Heart right ventricle (tissue), 16 donors: ENCODE results near the gene DHX8. TPM values are rescaled to one million over a fixed set of nuclear protein-coding genes. Genes with fewer than 3 reads are reported as not detected.

Experiments
- ATAC-seq, 8 donors: fragments of 200-7000 bp; cut with Tn5 transposase; one replicate each; pipeline ENCODE4 v1.9.1; 2020; ENCODE audit warnings: mild to moderate bottlenecking in 8 of 8, moderate library complexity in 8 of 8, moderate number of reproducible peaks in 1 of 8
- DNase-seq, 2 donors: peaks; one replicate each; pipeline ENCODE4 v3.0.0-alpha.2; 2020
- H3K27ac ChIP-seq, 10 donors: fragments of 200-600 bp; sonication (generic) in 2 of 10; one replicate each; pipeline versions ENCODE4 v1.5.0 to v1.8.0; 2020 to 2022; ENCODE audit warnings: mild to moderate bottlenecking in 3 of 10
- H3K27me3 ChIP-seq, 7 donors: fragments of 200-600 bp; one replicate each; pipeline ENCODE4 v1.8.0; 2021 to 2022; ENCODE audit warnings: mild to moderate bottlenecking in 2 of 7
- H3K36me3 ChIP-seq, 9 donors: fragments of 200-600 bp; sonication (generic) in 1 of 9; one replicate each; pipeline versions ENCODE4 v1.5.0 to v1.8.0; 2020 to 2022; ENCODE audit warnings: mild to moderate bottlenecking in 2 of 9
- H3K4me1 ChIP-seq, 9 donors: fragments of 200-600 bp; sonication (generic) in 1 of 9; one replicate each; pipeline versions ENCODE4 v1.5.0 to v1.8.0; 2020 to 2022; ENCODE audit warnings: mild to moderate bottlenecking in 4 of 9
- H3K4me3 ChIP-seq, 10 donors: fragments of 200-600 bp; sonication (generic) in 2 of 10; one replicate each; pipeline versions ENCODE4 v1.5.0 to v1.8.0; 2020 to 2022; ENCODE audit warnings: mild to moderate bottlenecking in 7 of 10, moderate library complexity in 2 of 10
- H3K9me3 ChIP-seq, 11 donors: fragments of 200-600 bp in 10 of 11; sonication (generic) in 2 of 11; one replicate each; pipeline versions ENCODE4 v1.5.0 to v1.8.0; 2013 to 2022; ENCODE audit warnings: mild to moderate bottlenecking in 2 of 11, control low read depth in 1 of 11, moderate library complexity in 1 of 11
- CTCF ChIP-seq, 9 donors: fragments of 200-600 bp; sonication (generic) in 2 of 9; IDR thresholded peaks; one replicate each; pipeline versions ENCODE4 v1.5.0 to v1.8.0; 2021 to 2022; ENCODE audit warnings: antibody characterized with exemption in 9 of 9, mild to moderate bottlenecking in 5 of 9, moderate library complexity in 1 of 9
- WGBS, 2 donors: extraction: QIAGEN DNeasy Blood & Tissue Kit; methylation state at CpG; one replicate each; pipeline ENCODE4 v1.1.7; 2013; ENCODE audit warnings: inconsistent platforms in 1 of 2; 5-methylcytosine and 5-hydroxymethylcytosine counted together
- intact Hi-C, 10 donors: fragments of 100-400 bp; cut with DNase I; formaldehyde crosslinking; loops; one replicate each; pipeline versions ENCODE4 v1.11.1 to v1.14.2; 2022
- polyA plus RNA-seq, 2 donors: library from polyadenylated mRNA; stranded (reverse); fragments of 200-250 nt; gene quantifications; one replicate each; pipeline ENCODE4 v1.2.3, GENCODE V29; 2013
- total RNA-seq, 10 donors: library from RNA; stranded (reverse); fragmentation: NEBNext Ultra II Directional in 3 of 10; extraction: Animal tissue kit (Norgen Biotek cat#: 25700) in 3 of 10; gene quantifications; one replicate each; pipeline versions ENCODE4 v1.2.1 to v1.2.4, GENCODE V29; 2021 to 2023
- donor health status: Arrhythmogenic right ventricular cardiomyopathy.
- donor health status: ischemic (EF 13 %, LVEDD 7.1; RV severe dilation, severe dysfunction).
- donor health status: healthy with polysubstance abuse.
- donor health status: DM: no; HTN: yes; CAD: no.
- donor health status: DM: no; HTN: no; CAD: no.
- donor health status: ischemic (EF 25% LVEDD 6.9; RV normal size, moderate dysfunction).
- donor health status: ischemic (EF 25% LVEDD 5.7; RV mildly dilated, moderate dysfunction).
- donor health status: healthy.
- donor health status: DM: yes; HTN: yes; CAD: no.
- donor health status: Ischemic cardiomyopathy.
- donor health status: ischemic (EF 35%, LVEDD 5.7; RV mildly dilated, moderate dysfunction).
- donor health status: nonischemic (EF 11% LVEDD 7.7; RV severe dilation, severe dysfunction).
- donor health status: DM: yes; HTN: yes; CAD: no.
- donor health status: PGD.
- donor health status: ischemic (EF 29% LVEDD 5.4; RV normal size, mild dysfunction).
- donor health status: nonischemic (EF 23%, LVEDD 6.1; RV moderate dilation, normal function).

Gene DHX8
- total and polyA plus RNA-seq, 12 donors = 19.2 to 42.0 (median 28.4) TPM

- H3K27ac ChIP-seq = peak overlapping the region in 1 of 10 donors; percentile 31
- H3K9me3 ChIP-seq = no peaks in the 10 kb centered on the region
- TF ChIP-seq CTCF (IDR thresholded peaks at IDR 0.05) = no peak
- H3K4me1 ChIP-seq = peaks cover 0 to 15% (median 10%) of the 10 kb centered on the region in 9 donors
- H3K4me3 ChIP-seq = no peak overlapping the region
- no peaks in the 10 kb centered on the region for H3K36me3 ChIP-seq
- ATAC-seq = peak in 1 of 8 donors; percentile 56
- no peak for DNase-seq
- intact Hi-C loops = no loop called here
- no peaks in the 10 kb centered on the region for H3K27me3 ChIP-seq
- WGBS, 2 donors = 76 to 79% methylated on average over 6 of the region's 6 CpGs
Observed at GRCh38 chr17:43536236-43536992, 52.6 kb downstream of the DHX8 start.

- H3K9me3 ChIP-seq = no peaks in the 10 kb centered on the region
- peaks cover 0 to 25% (median 12%) of the 10 kb centered on the region in 9 donors for H3K4me1 ChIP-seq
- TF ChIP-seq CTCF (IDR thresholded peaks at IDR 0.05) = no peak
- 47 to 61% methylated on average over 11 of the region's 11 CpGs for WGBS, 2 donors
- peak in 4 of 8 donors; percentile 29 to 46 (median 39) for ATAC-seq
- no peak overlapping the region for H3K27ac ChIP-seq
- no peak for DNase-seq
- intact Hi-C loops = no loop called here
- peaks cover 0 to 34% (median 0%) of the 10 kb centered on the region in 7 donors for H3K27me3 ChIP-seq
- H3K4me3 ChIP-seq = no peak overlapping the region
- no peaks in the 10 kb centered on the region for H3K36me3 ChIP-seq
Observed at GRCh38 chr17:43540821-43541674, 57.3 kb downstream of the DHX8 start.

GRCh38 chr17:43542859-43543258 lies 59.1 kb downstream of the DHX8 start:
- peaks cover 0 to 33% (median 19%) of the 10 kb centered on the region in 9 donors for H3K4me1 ChIP-seq
- H3K4me3 ChIP-seq = no peak overlapping the region
- TF ChIP-seq CTCF (IDR thresholded peaks at IDR 0.05) = no peak
- no peaks in the 10 kb centered on the region for H3K36me3 ChIP-seq
- ATAC-seq (no peak), DNase-seq (no peak)
- 86 to 90% methylated on average over 8 of the region's 8 CpGs for WGBS, 2 donors
- no peaks in the 10 kb centered on the region for H3K9me3 ChIP-seq
- H3K27me3 ChIP-seq = peaks cover 0 to 50% (median 0%) of the 10 kb centered on the region in 7 donors
- H3K27ac ChIP-seq = no peak overlapping the region
- intact Hi-C loops = no loop called here

GRCh38 chr17:43543300-43543699 lies 59.5 kb downstream of the DHX8 start:
- TF ChIP-seq CTCF (IDR thresholded peaks at IDR 0.05) = no peak
- ATAC-seq = no peak
- WGBS, 2 donors = 58 to 66% methylated on average over 4 of the region's 4 CpGs
- H3K36me3 ChIP-seq = no peaks in the 10 kb centered on the region
- H3K9me3 ChIP-seq = no peaks in the 10 kb centered on the region
- intact Hi-C loops = no loop called here
- H3K4me1 ChIP-seq = peaks cover 0 to 33% (median 19%) of the 10 kb centered on the region in 9 donors
- no peak for DNase-seq
- peaks cover 0 to 54% (median 4%) of the 10 kb centered on the region in 7 donors for H3K27me3 ChIP-seq
- no peak overlapping the region for H3K27ac ChIP-seq
- no peak overlapping the region for H3K4me3 ChIP-seq
